HCT116 (cell line): ENCODE data around the gene CCL7.

Source experiments
- JUND ChIP-seq: IDR thresholded peaks from 2 replicates; pipeline ENCODE4 v1.6.1; 2012
- POLR2A ChIP-seq: IDR thresholded peaks from 2 replicates; pipeline ENCODE4 v1.7.0; 2011; ENCODE audit warnings: borderline replicate concordance; ENCODE audit not compliant: insufficient read depth, insufficient read length; ENCODE audit errors: extremely low read depth
- TF ChIP-seq, protein P1 (sequence below), 3 experiments: fragments of 200-600 bp in 1 of 3; sonication (generic) in 1 of 3; IDR thresholded peaks in 2 of 3; conservative IDR thresholded peaks in 1 of 3; 2 replicates each; pipeline ENCODE4 v1.5.1; 2012 to 2017; ENCODE audit warnings: low read depth in 2 of 3, low read length in 2 of 3, antibody characterized with exemption in 1 of 3, borderline replicate concordance in 1 of 3, control low read depth in 1 of 3, mild to moderate bottlenecking in 1 of 3, mixed read lengths in 1 of 3, mixed run types in 1 of 3, moderate library complexity in 1 of 3; ENCODE audit not compliant: insufficient read depth in 1 of 3

DNA sequence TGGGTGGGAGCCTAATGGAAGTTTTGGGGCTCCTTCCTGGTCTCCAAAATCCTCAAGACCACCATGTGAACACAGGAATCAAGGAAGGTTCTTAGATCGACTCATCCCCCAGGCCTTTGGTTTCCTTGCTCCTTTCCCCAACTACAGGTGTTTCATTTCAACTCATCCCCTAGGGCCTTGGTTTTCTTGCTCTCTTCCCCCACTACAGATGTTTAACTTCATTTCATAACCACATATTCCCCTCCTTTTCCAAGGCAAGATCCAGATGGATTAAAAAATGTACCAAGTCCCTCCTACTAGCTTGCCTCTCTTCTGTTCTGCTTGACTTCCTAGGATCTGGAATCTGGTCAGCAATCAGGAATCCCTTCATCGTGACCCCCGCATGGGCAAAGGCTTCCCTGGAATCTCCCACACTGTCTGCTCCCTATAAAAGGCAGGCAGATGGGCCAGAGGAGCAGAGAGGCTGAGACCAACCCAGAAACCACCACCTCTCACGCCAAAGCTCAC, 15.3 kb downstream of the CCL7 start, which contains the start of gene CCL11:
- TF ChIP-seq, protein P1, sequence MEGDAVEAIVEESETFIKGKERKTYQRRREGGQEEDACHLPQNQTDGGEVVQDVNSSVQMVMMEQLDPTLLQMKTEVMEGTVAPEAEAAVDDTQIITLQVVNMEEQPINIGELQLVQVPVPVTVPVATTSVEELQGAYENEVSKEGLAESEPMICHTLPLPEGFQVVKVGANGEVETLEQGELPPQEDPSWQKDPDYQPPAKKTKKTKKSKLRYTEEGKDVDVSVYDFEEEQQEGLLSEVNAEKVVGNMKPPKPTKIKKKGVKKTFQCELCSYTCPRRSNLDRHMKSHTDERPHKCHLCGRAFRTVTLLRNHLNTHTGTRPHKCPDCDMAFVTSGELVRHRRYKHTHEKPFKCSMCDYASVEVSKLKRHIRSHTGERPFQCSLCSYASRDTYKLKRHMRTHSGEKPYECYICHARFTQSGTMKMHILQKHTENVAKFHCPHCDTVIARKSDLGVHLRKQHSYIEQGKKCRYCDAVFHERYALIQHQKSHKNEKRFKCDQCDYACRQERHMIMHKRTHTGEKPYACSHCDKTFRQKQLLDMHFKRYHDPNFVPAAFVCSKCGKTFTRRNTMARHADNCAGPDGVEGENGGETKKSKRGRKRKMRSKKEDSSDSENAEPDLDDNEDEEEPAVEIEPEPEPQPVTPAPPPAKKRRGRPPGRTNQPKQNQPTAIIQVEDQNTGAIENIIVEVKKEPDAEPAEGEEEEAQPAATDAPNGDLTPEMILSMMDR (IDR thresholded peaks at IDR 0.05 in 2 of 3, conservative IDR thresholded peaks at IDR 0.05 in 1 of 3; ENCODE audit: borderline replicate concordance in 1 of 3, insufficient read depth in 1 of 3, low read depth in 2 of 3, low read length in 2 of 3) = no peak
- TF ChIP-seq JUND = no peak
- no peak for TF ChIP-seq POLR2A
